Heart left ventricle (tissue), 16 donors: ENCODE measurements around the gene GLRA1. TPM values are rescaled to one million over a fixed set of nuclear protein-coding genes. Genes with fewer than 3 reads are reported as not detected.

Experiments used
- ATAC-seq, 4 donors: fragments of 200-7000 bp; cut with Tn5 transposase; one replicate each; pipeline ENCODE4 v1.9.1; 2020 to 2022; ENCODE audit warnings: moderate library complexity in 4 of 4, mild to moderate bottlenecking in 3 of 4, moderate number of reproducible peaks in 1 of 4
- DNase-seq, 5 donors: peaks; one replicate each; pipeline ENCODE4 v3.0.0-alpha.2; 2020
- H3K27ac ChIP-seq, 12 donors: fragments of 200-600 bp; sonication (generic) in 4 of 12; one replicate each; pipeline versions ENCODE4 v1.5.0 to v1.8.0; 2016 to 2022; ENCODE audit warnings: mild to moderate bottlenecking in 2 of 12
- H3K27me3 ChIP-seq, 9 donors: fragments of 200-600 bp; sonication (generic) in 2 of 9; one replicate each; pipeline versions ENCODE4 v1.5.1 to v1.8.0; 2016 to 2022; ENCODE audit warnings: mild to moderate bottlenecking in 3 of 9
- H3K36me3 ChIP-seq, 9 donors: fragments of 200-600 bp; sonication (generic) in 2 of 9; one replicate each; pipeline versions ENCODE4 v1.5.0 to v1.8.0; 2018 to 2022; ENCODE audit warnings: mild to moderate bottlenecking in 2 of 9
- H3K4me1 ChIP-seq, 12 donors: fragments of 200-600 bp; sonication (generic) in 4 of 12; one replicate each; pipeline versions ENCODE4 v1.5.0 to v1.8.0; 2016 to 2022; ENCODE audit warnings: mild to moderate bottlenecking in 3 of 12
- H3K4me3 ChIP-seq, 12 donors: fragments of 200-600 bp; sonication (generic) in 4 of 12; one replicate each; pipeline versions ENCODE4 v1.5.0 to v1.8.0; 2017 to 2022; ENCODE audit warnings: mild to moderate bottlenecking in 9 of 12, moderate library complexity in 4 of 12
- H3K9me3 ChIP-seq, 12 donors: fragments of 200-600 bp; sonication (generic) in 4 of 12; one replicate each; pipeline versions ENCODE4 v1.5.0 to v1.8.0; 2016 to 2022; ENCODE audit warnings: mild to moderate bottlenecking in 1 of 12
- CTCF ChIP-seq, 12 donors: fragments of 200-600 bp; sonication (generic) in 4 of 12; IDR thresholded peaks; one replicate each; pipeline versions ENCODE4 v1.5.0 to v1.8.0; 2018 to 2022; ENCODE audit warnings: antibody characterized with exemption in 12 of 12, mild to moderate bottlenecking in 5 of 12
- POLR2A ChIP-seq, 2 donors: fragments of 450-650 bp; IDR thresholded peaks; one replicate each; pipeline ENCODE4 v1.6.1; 2017; ENCODE audit warnings: antibody characterized with exemption in 2 of 2, mild to moderate bottlenecking in 2 of 2, moderate library complexity in 2 of 2
- WGBS, 4 donors: extraction: QIAGEN DNeasy Blood & Tissue Kit in 2 of 4; methylation state at CpG; one replicate each; pipeline versions ENCODE4 v1.1.5 to v1.1.7; 2013 to 2018; 5-methylcytosine and 5-hydroxymethylcytosine counted together
- intact Hi-C, 10 donors: fragments of 100-400 bp; cut with DNase I; formaldehyde crosslinking; loops; one replicate each; pipeline versions ENCODE4 v1.11.1 to v1.14.2; 2022
- polyA plus RNA-seq, 2 donors: library from polyadenylated mRNA; stranded (reverse); fragments of 200-250 nt; gene quantifications; one replicate each; pipeline ENCODE4 v1.2.3, GENCODE V29; 2013
- total RNA-seq, 9 donors: library from RNA; depleted of rRNA in 2 of 9; stranded (reverse); fragments of >200 nt in 2 of 9; fragmentation: NEBNext Ultra II Directional in 3 of 9; extraction: Animal tissue kit (Norgen Biotek cat#: 25700) in 3 of 9; gene quantifications; one replicate each; pipeline versions ENCODE4 v1.1.0 to v1.2.4, GENCODE V29; 2016 to 2023
- donor health status: ischemic (EF 13 %, LVEDD 7.1; RV severe dilation, severe dysfunction).
- donor health status: healthy with polysubstance abuse.
- donor health status: DM: no; HTN: yes; CAD: no.
- donor health status: DM: no; HTN: no; CAD: no.
- donor health status: ischemic (EF 25% LVEDD 6.9; RV normal size, moderate dysfunction).
- donor health status: ischemic (EF 25% LVEDD 5.7; RV mildly dilated, moderate dysfunction).
- donor health status: healthy.
- donor health status: DM: yes; HTN: yes; CAD: no.
- donor health status: ischemic (EF 35%, LVEDD 5.7; RV mildly dilated, moderate dysfunction).
- donor health status: nonischemic (EF 11% LVEDD 7.7; RV severe dilation, severe dysfunction).
- donor health status: DM: yes; HTN: yes; CAD: no.
- donor health status: PGD.
- donor health status: ischemic (EF 29% LVEDD 5.4; RV normal size, mild dysfunction).
- donor health status: nonischemic (EF 23%, LVEDD 6.1; RV moderate dilation, normal function).

GLRA1 gene
- total and polyA plus RNA-seq, 11 donors, result not detected

GRCh38 chr5:151775025-151775606 is 149.5 kb downstream of the GLRA1 start:
- DNase-seq (no peak), ATAC-seq (no peak)
- H3K27me3 ChIP-seq, result no peaks in the 10 kb centered on the region
- H3K4me1 ChIP-seq, result peaks cover 2 to 84% (median 64%) of the 10 kb centered on the region in 12 donors
- peaks cover 0 to 31% (median 6%) of the 10 kb centered on the region in 9 donors for H3K36me3 ChIP-seq
- no peaks in the 10 kb centered on the region for H3K9me3 ChIP-seq
- 22 to 36% (median 29%) methylated on average over 3 of the region's 3 CpGs for WGBS, 4 donors
- peak overlapping the region in 4 of 12 donors; percentile 0 to 90 (median 54) for H3K27ac ChIP-seq
- intact Hi-C loops, result no loop called here
- peak overlapping the region in 3 of 12 donors; percentile 76 to 85 (median 78) for H3K4me3 ChIP-seq
- TF ChIP-seq CTCF (IDR thresholded peaks at IDR 0.05) (no peak), POLR2A (IDR thresholded peaks at IDR 0.05) (no peak)

GRCh38 chr5:151773951-151774350 is 150.7 kb downstream of the GLRA1 start:
- Histone ChIP-seq H3K27ac (peak overlapping the region in 7 of 12 donors; percentile 23 to 90 (median 87)), H3K9me3 (no peaks in the 10 kb centered on the region), H3K27me3 (no peaks in the 10 kb centered on the region), H3K4me1 (peaks cover 2 to 75% (median 60%) of the 10 kb centered on the region in 12 donors), H3K4me3 (peak overlapping the region in 11 of 12 donors; percentile 63 to 93 (median 76)), H3K36me3 (peaks cover 0 to 29% (median 6%) of the 10 kb centered on the region in 9 donors)
- intact Hi-C loops, result loop anchor here in 1 of 10 donors (5.0 kb wide), 1 partner anchor 38 kb away; no protein-coding TSS in a partner anchor
- no peak for ATAC-seq
- no peak for DNase-seq
- WGBS, 4 donors, result 5 to 8% (median 7%) methylated on average over 3 of the region's 3 CpGs
- TF ChIP-seq POLR2A (IDR thresholded peaks at IDR 0.05) (no peak), CTCF (IDR thresholded peaks at IDR 0.05) (no peak)

GRCh38 chr5:151772846-151773561 is 151.6 kb downstream of the GLRA1 start:
- H3K4me1 ChIP-seq, result peaks cover 2 to 66% (median 57%) of the 10 kb centered on the region in 12 donors
- intact Hi-C loops, result loop anchor here in 1 of 10 donors (5.0 kb wide), 1 partner anchor 39 kb away; no protein-coding TSS in a partner anchor
- ATAC-seq (no peak), DNase-seq (peak in 1 of 5 donors; percentile 38)
- no peaks in the 10 kb centered on the region for H3K9me3 ChIP-seq
- no peak for TF ChIP-seq POLR2A (IDR thresholded peaks at IDR 0.05)
- no peak for TF ChIP-seq CTCF (IDR thresholded peaks at IDR 0.05)
- peaks cover 0 to 22% (median 6%) of the 10 kb centered on the region in 9 donors for H3K36me3 ChIP-seq
- H3K27me3 ChIP-seq, result no peaks in the 10 kb centered on the region
- H3K4me3 ChIP-seq, result peak overlapping the region; percentile 56 to 93 (median 76)
- H3K27ac ChIP-seq, result peak overlapping the region in 11 of 12 donors; percentile 81 to 92 (median 90)
- 1 to 3% (median 2%) methylated on average over 18 of the region's 18 CpGs for WGBS, 4 donors

Other genes with a start within 250 kb of the GLRA1 start
- 1,000 to 10,000 TPM in 1 of 9 donors, 100 to 1,000 TPM in 8; 355 to 1,522 (median 471) TPM for gene SPARC, start 237.9 kb downstream of the GLRA1 start, total RNA-seq
- 100 to 1,000 TPM; 119 to 747 TPM for gene SPARC, start 237.9 kb downstream of the GLRA1 start, polyA plus RNA-seq
- gene ATOX1, start 166.2 kb downstream of the GLRA1 start, total RNA-seq, result 100 to 1,000 TPM in 1 of 9 donors, 10 to 100 TPM in 8; 52.1 to 149 (median 66.5) TPM
- gene ATOX1, start 166.2 kb downstream of the GLRA1 start, polyA plus RNA-seq, result 100 to 1,000 TPM in 1 of 2 donors, 10 to 100 TPM in 1; 92.0 to 102 TPM
- 100 to 1,000 TPM in 4 of 9 donors, 10 to 100 TPM in 5; 64.5 to 133 (median 98.1) TPM for gene G3BP1, start 152.9 kb downstream of the GLRA1 start, total RNA-seq
- 10 to 100 TPM; 12.7 to 29.0 TPM for gene G3BP1, start 152.9 kb downstream of the GLRA1 start, polyA plus RNA-seq